Natural killer cell treated with Interleukin-12 subunit alpha and Interleukin-12 subunit beta and Interleukin-15 and Interleukin-18, amount 100 ng/mL, for 72 hours (primary cell): ENCODE measurements around the gene GLOD4. TPM values are rescaled to one million over a fixed set of nuclear protein-coding genes. Genes with fewer than 3 reads are reported as not detected.

Experiments
- ATAC-seq, 2 donors: fragments of 150-1000 bp; cut with Tn5 transposase in 1 of 2; sonication (Bioruptor Pico), chemical (Tn5 transposase) in 1 of 2; 2 replicates each; pipeline ENCODE4 v1.10.0; 2021
- DNase-seq: peaks from one replicate; pipeline ENCODE4 v3.0.0; 2022; ENCODE audit warnings: low spot score
- H3K27ac Mint-ChIP-seq, 2 donors: 1 replicate in 1 of 2; 2 replicates in 1 of 2; pipeline ENCODE4 v1.8.0; 2022; ENCODE audit warnings: mixed read lengths in 2 of 2, mild to moderate bottlenecking in 1 of 2, moderate library complexity in 1 of 2
- H3K27me3 Mint-ChIP-seq, 2 donors: 1 replicate in 1 of 2; 2 replicates in 1 of 2; pipeline ENCODE4 v1.8.0; 2022; ENCODE audit warnings: mixed read lengths in 2 of 2
- H3K36me3 Mint-ChIP-seq: one replicate; pipeline ENCODE4 v1.8.0; 2022; ENCODE audit warnings: mixed read lengths
- H3K4me1 Mint-ChIP-seq, 2 donors: 1 replicate in 1 of 2; 2 replicates in 1 of 2; pipeline ENCODE4 v1.8.0; 2022; ENCODE audit warnings: low read depth in 2 of 2, mixed read lengths in 2 of 2, mild to moderate bottlenecking in 1 of 2
- H3K4me3 Mint-ChIP-seq: one replicate; pipeline ENCODE4 v1.8.0; 2022; ENCODE audit warnings: mixed read lengths
- H3K9me3 Mint-ChIP-seq: 2 replicates; pipeline ENCODE4 v1.8.0; 2022; ENCODE audit warnings: mixed read lengths
- total RNA-seq, 2 donors: library from RNA; stranded (reverse); gene quantifications; one replicate each; pipeline ENCODE4 v1.2.3, GENCODE V29; 2022

Gene GLOD4
- total RNA-seq, 2 donors from 2014 or later = 52.9 to 62.5 TPM

DNA sequence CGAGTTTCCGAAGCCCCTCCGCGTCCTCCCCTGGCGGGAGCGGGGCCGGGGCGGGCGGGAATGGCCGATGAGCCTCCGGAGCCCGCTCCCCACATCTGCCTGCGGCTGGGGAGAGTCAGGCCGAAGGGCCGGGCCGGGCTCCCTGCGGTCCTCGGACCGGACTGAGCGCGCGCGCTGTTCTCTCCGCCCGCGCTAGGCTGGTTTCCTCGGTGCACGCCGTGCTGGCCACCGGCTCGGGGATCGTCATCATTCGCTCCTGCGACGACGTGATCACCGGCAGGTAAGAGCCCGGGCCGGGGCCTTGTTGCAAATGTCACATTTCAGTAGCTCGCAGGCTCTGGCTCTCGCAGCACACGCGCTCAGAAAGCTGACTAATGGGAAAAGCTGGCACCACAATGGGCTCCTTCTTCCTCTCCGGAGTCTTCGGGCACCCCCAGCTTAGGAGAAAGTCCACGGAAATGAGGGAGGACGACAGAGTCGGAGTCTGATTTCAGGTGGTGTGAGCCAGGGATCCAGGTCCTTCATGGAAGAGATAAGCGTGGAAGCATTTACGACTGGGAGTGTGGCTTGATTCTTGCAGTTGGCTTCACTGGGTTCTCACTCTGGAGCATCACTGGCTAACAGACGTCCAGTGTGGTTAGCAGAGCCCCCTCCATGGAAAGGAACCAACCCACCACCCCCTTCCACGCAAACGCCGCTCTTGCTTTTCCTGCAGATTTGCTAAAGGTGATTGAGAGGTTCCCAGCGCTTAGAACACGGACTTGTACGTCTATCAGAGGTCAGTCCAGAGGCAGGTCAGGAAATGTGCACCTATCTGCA is 49.0 kb downstream of the GLOD4 start:
- peak overlapping the region; percentile 88 for H3K4me3 Mint-ChIP-seq
- H3K4me1 Mint-ChIP-seq = peaks cover 9 to 14% of the 10 kb centered on the region in 2 donors
- H3K9me3 Mint-ChIP-seq = no peaks in the 10 kb centered on the region
- no peaks in the 10 kb centered on the region for H3K27me3 Mint-ChIP-seq
- H3K36me3 Mint-ChIP-seq = no peaks in the 10 kb centered on the region
- peak overlapping the region; percentile 43 to 83 for H3K27ac Mint-ChIP-seq
- peak; percentile 68 to 69 for ATAC-seq
- peak; percentile 69 for DNase-seq

- H3K4me3 Mint-ChIP-seq = peak within 1 kb of the TSS; percentile 88
- H3K9me3 Mint-ChIP-seq = no peaks in the 10 kb centered on the region
- H3K36me3 Mint-ChIP-seq = no peaks in the 10 kb centered on the region
- peaks cover 9 to 14% of the 10 kb centered on the region in 2 donors for H3K4me1 Mint-ChIP-seq
- ATAC-seq = peak; percentile 85 to 91
- peaks cover 0 to 2% of the 10 kb centered on the region in 2 donors for H3K27me3 Mint-ChIP-seq
- peak; percentile 73 for DNase-seq
- H3K27ac Mint-ChIP-seq = peak within 1 kb of the TSS; percentile 43 to 83
Observed at GRCh38 chr17:732067-732901, 49.8 kb downstream of the GLOD4 start, which contains the start of gene TLCD3A. Gene TLCD3A (plus strand): TSS chr17:732596. CDS start chr17:732648, 52 bp downstream.

- ATAC-seq (peak; percentile 3), DNase-seq (no peak)
- H3K4me3 Mint-ChIP-seq = peak overlapping the region; percentile 55
- H3K4me1 Mint-ChIP-seq = peaks cover 9 to 14% of the 10 kb centered on the region in 2 donors
- H3K27me3 Mint-ChIP-seq = peaks cover 0 to 2% of the 10 kb centered on the region in 2 donors
- no peaks in the 10 kb centered on the region for H3K9me3 Mint-ChIP-seq
- no peaks in the 10 kb centered on the region for H3K36me3 Mint-ChIP-seq
- no peak overlapping the region for H3K27ac Mint-ChIP-seq
Observed at GRCh38 chr17:731644-732066, 50.4 kb downstream of the GLOD4 start.

- no peaks in the 10 kb centered on the region for H3K9me3 Mint-ChIP-seq
- H3K27ac Mint-ChIP-seq = no peak overlapping the region
- H3K4me1 Mint-ChIP-seq = peaks cover 9 to 10% of the 10 kb centered on the region in 2 donors
- no peaks in the 10 kb centered on the region for H3K36me3 Mint-ChIP-seq
- no peak overlapping the region for H3K4me3 Mint-ChIP-seq
- ATAC-seq = no peak
- peaks cover 0 to 4% of the 10 kb centered on the region in 2 donors for H3K27me3 Mint-ChIP-seq
- DNase-seq = no peak
Observed at GRCh38 chr17:728911-729310, 53.2 kb downstream of the GLOD4 start.

DNA sequence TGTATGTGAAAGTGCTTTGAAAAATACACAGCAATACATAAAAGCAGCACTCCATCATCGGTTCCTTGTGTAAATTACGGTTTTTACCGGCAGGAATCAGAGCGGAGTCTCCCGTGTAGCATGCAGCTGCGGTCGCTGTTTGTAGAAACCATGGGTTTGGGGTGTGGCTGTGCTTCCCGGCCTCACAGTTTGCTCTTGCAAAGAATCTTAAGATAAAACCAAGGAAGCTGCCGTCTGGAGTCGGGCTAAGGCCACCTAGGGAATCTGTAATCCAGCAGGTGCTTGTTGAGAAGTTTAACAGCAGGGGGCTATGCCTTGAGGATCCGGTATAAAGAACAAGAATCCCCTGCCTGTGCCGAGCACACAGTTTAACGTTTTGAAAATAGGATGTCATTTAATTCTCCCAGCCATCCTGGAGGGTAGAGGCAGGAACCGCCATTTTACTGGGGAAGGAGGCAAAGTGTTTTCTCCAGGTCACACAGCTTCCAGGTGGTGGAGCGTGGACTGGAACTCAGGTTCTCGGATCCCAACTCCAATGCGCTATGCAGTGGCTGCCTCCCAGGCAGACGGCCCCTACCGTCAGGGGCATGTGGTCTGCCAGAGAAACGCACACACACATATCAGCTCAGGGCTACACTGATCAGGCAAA is 55.7 kb downstream of the GLOD4 start:
- ATAC-seq (no peak), DNase-seq (peak; percentile 46)
- Mint-ChIP-seq H3K27ac (no peak overlapping the region), H3K9me3 (no peaks in the 10 kb centered on the region), H3K36me3 (no peaks in the 10 kb centered on the region), H3K27me3 (peaks cover 0 to 4% of the 10 kb centered on the region in 2 donors), H3K4me1 (no peaks in the 10 kb centered on the region), H3K4me3 (no peak overlapping the region)

DNA sequence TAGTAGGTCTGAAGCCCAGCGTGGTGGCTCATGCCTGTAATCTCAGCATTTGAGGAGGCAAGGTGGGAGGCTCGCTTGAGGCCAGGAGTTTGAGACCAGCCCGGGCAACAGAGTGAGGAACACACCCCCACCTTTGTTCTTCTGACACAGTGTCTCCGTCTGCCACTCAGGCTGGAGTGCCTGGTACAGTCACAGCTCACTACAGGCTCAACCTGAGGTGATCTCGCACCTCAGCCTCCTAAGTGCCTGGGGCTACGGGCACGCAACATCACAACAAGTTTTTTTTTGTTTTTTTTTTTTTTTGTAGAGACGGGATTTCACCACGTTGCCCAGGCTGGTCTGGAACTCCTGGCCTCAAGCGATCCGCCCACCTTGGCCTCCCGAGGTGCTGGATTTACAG is 56.3 kb downstream of the GLOD4 start:
- peaks cover 0 to 4% of the 10 kb centered on the region in 2 donors for H3K27me3 Mint-ChIP-seq
- ATAC-seq = no peak
- no peak overlapping the region for H3K27ac Mint-ChIP-seq
- H3K4me3 Mint-ChIP-seq = no peak overlapping the region
- H3K9me3 Mint-ChIP-seq = no peaks in the 10 kb centered on the region
- no peaks in the 10 kb centered on the region for H3K4me1 Mint-ChIP-seq
- peak; percentile 25 for DNase-seq
- no peaks in the 10 kb centered on the region for H3K36me3 Mint-ChIP-seq

GRCh38 chr17:725084-725483 is 57.0 kb downstream of the GLOD4 start:
- Mint-ChIP-seq H3K27me3 (peaks cover 0 to 4% of the 10 kb centered on the region in 2 donors), H3K36me3 (no peaks in the 10 kb centered on the region), H3K9me3 (no peaks in the 10 kb centered on the region), H3K4me1 (no peaks in the 10 kb centered on the region), H3K4me3 (no peak overlapping the region), H3K27ac (no peak overlapping the region)
- ATAC-seq (no peak), DNase-seq (peak; percentile 26)

GRCh38 chr17:721540-721937 is 60.5 kb downstream of the GLOD4 start:
- no peak overlapping the region for H3K27ac Mint-ChIP-seq
- no peaks in the 10 kb centered on the region for H3K9me3 Mint-ChIP-seq
- no peak overlapping the region for H3K4me3 Mint-ChIP-seq
- ATAC-seq (no peak), DNase-seq (no peak)
- peaks cover 0 to 2% of the 10 kb centered on the region in 2 donors for H3K27me3 Mint-ChIP-seq
- no peaks in the 10 kb centered on the region for H3K36me3 Mint-ChIP-seq
- peaks cover 0 to 6% of the 10 kb centered on the region in 2 donors for H3K4me1 Mint-ChIP-seq

GRCh38 chr17:720706-721539 is 61.2 kb downstream of the GLOD4 start:
- H3K4me3 Mint-ChIP-seq = no peak overlapping the region
- H3K27me3 Mint-ChIP-seq = peaks cover 0 to 2% of the 10 kb centered on the region in 2 donors
- H3K9me3 Mint-ChIP-seq = no peaks in the 10 kb centered on the region
- H3K27ac Mint-ChIP-seq = peak overlapping the region in 1 of 2 donors; percentile 23
- H3K4me1 Mint-ChIP-seq = peaks cover 0 to 6% of the 10 kb centered on the region in 2 donors
- DNase-seq = peak; percentile 54
- H3K36me3 Mint-ChIP-seq = no peaks in the 10 kb centered on the region
- ATAC-seq = no peak

DNA sequence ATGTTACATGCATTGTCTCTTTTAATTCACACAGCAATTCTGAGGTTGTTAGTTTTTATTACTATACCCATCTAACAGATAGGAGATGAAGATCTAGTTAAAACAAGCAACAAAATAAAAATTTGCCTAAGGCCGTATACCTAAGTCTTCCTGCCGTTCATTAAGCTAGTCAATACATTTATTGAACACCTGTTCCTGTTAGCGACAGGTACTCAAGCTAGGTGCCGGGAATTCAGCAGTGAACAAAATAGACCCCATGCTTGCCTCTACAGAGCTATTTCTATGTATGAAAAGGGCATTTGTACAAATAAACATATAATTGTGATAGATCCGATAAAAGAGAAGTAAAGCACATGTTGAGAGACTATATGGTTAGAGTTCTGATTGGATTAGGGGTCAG is 64.0 kb downstream of the GLOD4 start:
- Mint-ChIP-seq H3K27me3 (no peaks in the 10 kb centered on the region), H3K4me1 (peaks cover 9 to 13% of the 10 kb centered on the region in 2 donors), H3K36me3 (no peaks in the 10 kb centered on the region), H3K27ac (no peak overlapping the region), H3K4me3 (no peak overlapping the region), H3K9me3 (no peaks in the 10 kb centered on the region)
- no peak for ATAC-seq
- no peak for DNase-seq
